ENCODE data around the gene STYK1.
"Not testable (repeated sequence)": the region's sequence is repeated elsewhere in the genome, so short reads cannot be mapped to it uniquely, and the experiment has no call there.

GRCh38 chr12:10582133-10582532 lies 91.7 kb downstream of the STYK1 start:
- not testable (repeated sequence) for TF ChIP-seq EP300, POLR2AphosphoS5 (IDR thresholded peaks at IDR 0.05)
